NCI-H510A (cell line): ENCODE data around the gene SCARB1.

Experiments used
- DNase-seq: peaks from one replicate; lab custom pipeline; 2025; lab: John Stamatoyannopoulos, UW

SCARB1 gene

GRCh38 chr12:124760560-124760959 lies 103.1 kb downstream of the SCARB1 start:
- DNase-seq = no peak

GRCh38 chr12:124759841-124760503 lies 103.7 kb downstream of the SCARB1 start:
- DNase-seq = no peak

GRCh38 chr12:124758266-124759220 lies 105.1 kb downstream of the SCARB1 start:
- DNase-seq = peak; percentile 25

GRCh38 chr12:124757329-124757728 lies 106.3 kb downstream of the SCARB1 start:
- no peak for DNase-seq

- DNase-seq = no peak
Observed at GRCh38 chr12:124756760-124757159, 106.9 kb downstream of the SCARB1 start.

- no peak for DNase-seq
Observed at GRCh38 chr12:124756166-124756565, 107.5 kb downstream of the SCARB1 start.

GRCh38 chr12:124755801-124756148 lies 107.9 kb downstream of the SCARB1 start:
- no peak for DNase-seq

- DNase-seq = peak; percentile 85
Observed at GRCh38 chr12:124754949-124755800, 108.5 kb downstream of the SCARB1 start.

GRCh38 chr12:124754491-124754890 lies 109.2 kb downstream of the SCARB1 start:
- no peak for DNase-seq

- DNase-seq = no peak
Observed at GRCh38 chr12:124753993-124754392, 109.7 kb downstream of the SCARB1 start.

- no peak for DNase-seq
Observed at GRCh38 chr12:124753228-124753591, 110.5 kb downstream of the SCARB1 start.

GRCh38 chr12:124752437-124753227 lies 111.0 kb downstream of the SCARB1 start:
- DNase-seq = no peak

GRCh38 chr12:124751654-124752355 lies 111.9 kb downstream of the SCARB1 start:
- no peak for DNase-seq

GRCh38 chr12:124750787-124751471 lies 112.7 kb downstream of the SCARB1 start:
- DNase-seq = no peak

GRCh38 chr12:124750149-124750656 lies 113.5 kb downstream of the SCARB1 start:
- DNase-seq = no peak

- no peak for DNase-seq
Observed at GRCh38 chr12:124749725-124750124, 113.9 kb downstream of the SCARB1 start.

- no peak for DNase-seq
Observed at GRCh38 chr12:124747426-124748161, 116.1 kb downstream of the SCARB1 start.

- no peak for DNase-seq
Observed at GRCh38 chr12:124746649-124747425, 116.8 kb downstream of the SCARB1 start.
